Inferior parietal cortex (tissue), 1 donor: Measurements from ENCODE around the gene ENO4.
A peak's percentile ranks its signal among the peaks of the same experiment; 100 is the strongest.

ENCODE experiments used
- DNase-seq: peaks from one replicate; pipeline ENCODE4 v3.0.0-alpha.2; 2016; ENCODE audit errors: extremely low spot score

The ENO4 gene

GRCh38 chr10:116866987-116867595, 17.8 kb downstream of the ENO4 start:
- no peak for DNase-seq

DNA sequence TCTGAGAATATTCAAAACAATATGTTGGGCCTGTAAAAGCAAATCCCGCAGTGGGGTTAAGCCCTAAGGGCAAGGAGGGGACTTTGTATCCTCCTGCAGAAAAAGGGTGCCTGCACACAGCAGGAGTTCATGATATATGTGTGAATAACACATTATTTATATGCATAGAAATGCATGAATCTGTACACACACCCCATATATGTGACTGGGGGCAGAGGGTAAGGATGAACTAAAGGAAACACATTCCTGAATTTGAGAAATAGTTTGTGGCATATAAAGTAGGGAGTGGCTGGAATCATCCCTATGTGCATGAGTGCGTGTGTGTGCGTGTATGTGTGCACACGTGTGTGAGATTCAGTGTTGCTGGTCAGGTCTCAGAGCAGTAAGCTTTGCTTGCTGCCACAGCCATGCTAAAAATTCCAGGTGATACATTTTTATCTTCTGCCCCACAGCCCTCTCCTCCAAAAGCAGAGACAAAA, 18.9 kb downstream of the ENO4 start:
- no peak for DNase-seq

- no peak for DNase-seq
These were observed 19.4 kb downstream of the ENO4 start for GRCh38 chr10:116868722-116869121.

- DNase-seq = no peak
These were observed 21.6 kb downstream of the ENO4 start for GRCh38 chr10:116870949-116871348.

DNA sequence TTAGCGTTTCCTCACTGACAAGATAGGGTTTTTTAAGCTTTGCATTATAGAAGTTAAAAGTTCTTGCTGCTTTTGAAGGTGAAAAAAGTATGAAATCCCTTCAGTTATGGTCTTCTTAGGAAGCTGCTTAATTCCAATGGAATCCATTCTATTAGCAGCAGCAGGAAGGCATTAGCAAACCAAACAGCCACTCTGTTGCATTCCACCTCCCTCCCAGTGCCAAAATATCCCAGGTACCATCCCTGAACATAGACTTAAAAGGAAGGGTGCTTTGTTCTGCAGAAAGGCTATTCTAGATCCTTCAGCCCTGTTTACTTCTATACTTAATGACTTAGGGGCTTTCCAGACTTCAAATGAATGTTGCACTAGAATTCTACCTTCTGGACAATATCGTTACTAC, 23.8 kb downstream of the ENO4 start:
- no peak for DNase-seq

DNA sequence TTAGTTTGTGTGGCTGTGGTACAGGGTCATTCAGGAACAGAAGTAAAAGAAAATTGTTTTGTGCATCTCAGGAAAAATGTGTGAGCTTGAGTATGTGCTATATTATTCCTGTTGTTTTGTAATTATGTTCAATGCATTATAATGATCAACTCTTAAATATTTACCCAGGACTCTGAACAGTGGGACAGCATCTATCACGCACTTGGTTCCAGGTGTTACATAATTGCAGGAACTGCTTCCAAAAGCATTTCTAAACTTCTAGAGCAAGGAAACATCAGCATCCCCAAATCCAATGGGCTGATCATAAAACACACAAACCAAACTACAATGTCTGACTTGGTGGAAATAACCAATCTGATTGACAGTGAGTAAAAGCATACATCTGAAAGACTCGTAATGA, 26.6 kb downstream of the ENO4 start:
- DNase-seq = no peak

GRCh38 chr10:116877391-116877790, 28.1 kb downstream of the ENO4 start:
- no peak for DNase-seq

GRCh38 chr10:116878123-116878522, 28.8 kb downstream of the ENO4 start:
- DNase-seq = no peak

DNA sequence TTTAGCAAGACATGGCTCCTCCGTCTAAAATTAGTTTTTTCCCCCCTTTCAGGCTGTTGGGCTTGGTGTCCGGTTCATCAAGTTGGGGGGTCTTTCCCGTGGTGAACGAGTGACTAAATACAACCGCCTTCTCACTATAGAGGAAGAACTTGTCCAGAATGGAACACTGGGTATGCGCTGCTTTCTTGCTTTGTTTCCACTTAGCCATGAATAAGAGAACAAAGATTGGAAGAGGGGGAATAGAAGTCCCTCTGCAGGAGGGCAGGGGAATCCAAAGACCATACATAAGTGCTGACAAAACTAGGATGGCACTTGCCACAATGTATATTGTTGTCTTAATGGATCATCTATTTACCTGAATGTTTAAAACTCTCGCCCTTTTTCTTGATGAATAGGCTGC, 30.5 kb downstream of the ENO4 start:
- no peak for DNase-seq

DNA sequence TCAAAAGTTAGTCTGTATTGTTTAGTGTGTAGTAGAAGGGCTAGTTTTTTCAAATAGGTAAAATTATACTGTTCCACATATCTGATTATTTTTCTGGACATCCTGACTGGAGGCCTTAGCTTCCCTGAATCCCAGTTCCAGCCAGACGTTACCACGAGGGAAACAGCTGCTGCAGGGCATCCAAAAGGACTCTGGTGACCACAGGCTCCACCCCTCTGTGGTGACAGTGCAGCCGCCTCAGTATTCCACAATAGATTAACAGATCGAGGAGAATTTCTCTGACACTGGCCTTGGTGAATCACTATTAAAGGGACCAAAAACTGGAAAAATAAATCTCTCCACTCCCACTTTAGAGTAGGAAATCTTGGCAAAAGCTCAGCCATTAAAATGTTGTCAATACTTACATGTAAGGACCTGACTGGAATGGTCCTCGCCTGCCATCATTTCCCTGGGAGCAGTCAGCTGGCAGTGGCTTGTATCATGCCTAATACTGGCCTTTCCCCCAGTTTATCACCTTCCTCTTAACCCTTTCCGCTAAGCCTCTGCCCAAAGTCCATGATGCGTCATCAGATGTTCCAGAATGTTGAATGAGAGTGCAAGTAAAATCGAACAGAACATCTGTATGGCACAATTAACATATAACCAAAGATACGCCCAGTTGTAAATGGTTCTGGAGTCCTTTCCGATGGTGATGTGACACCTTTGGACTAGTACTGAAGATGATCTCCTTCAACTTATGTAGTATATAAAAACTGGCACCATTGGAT, 31.6 kb downstream of the ENO4 start:
- no peak for DNase-seq

- DNase-seq = no peak
These were observed 33.3 kb downstream of the ENO4 start for GRCh38 chr10:116882639-116883038.

DNA sequence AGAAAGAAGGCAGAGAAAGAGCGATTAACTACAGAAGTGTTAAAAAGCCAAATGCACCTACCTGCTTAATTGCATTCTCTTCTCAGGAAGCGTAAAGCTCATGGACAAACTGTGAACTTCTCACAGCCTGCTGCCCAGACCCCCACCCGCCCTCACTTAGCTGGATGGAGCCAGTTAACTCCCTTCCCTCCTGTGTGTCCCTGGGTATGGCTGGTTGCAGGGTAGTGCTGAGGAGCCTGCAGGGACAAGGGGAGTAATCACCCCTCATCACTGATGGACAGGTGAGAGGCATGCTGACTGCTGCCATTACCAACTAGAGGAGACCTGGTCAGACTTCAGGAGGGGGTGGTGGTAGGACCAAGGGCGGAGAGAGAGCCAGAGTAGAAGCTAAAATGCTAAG, 37.5 kb downstream of the ENO4 start:
- DNase-seq = no peak

DNA sequence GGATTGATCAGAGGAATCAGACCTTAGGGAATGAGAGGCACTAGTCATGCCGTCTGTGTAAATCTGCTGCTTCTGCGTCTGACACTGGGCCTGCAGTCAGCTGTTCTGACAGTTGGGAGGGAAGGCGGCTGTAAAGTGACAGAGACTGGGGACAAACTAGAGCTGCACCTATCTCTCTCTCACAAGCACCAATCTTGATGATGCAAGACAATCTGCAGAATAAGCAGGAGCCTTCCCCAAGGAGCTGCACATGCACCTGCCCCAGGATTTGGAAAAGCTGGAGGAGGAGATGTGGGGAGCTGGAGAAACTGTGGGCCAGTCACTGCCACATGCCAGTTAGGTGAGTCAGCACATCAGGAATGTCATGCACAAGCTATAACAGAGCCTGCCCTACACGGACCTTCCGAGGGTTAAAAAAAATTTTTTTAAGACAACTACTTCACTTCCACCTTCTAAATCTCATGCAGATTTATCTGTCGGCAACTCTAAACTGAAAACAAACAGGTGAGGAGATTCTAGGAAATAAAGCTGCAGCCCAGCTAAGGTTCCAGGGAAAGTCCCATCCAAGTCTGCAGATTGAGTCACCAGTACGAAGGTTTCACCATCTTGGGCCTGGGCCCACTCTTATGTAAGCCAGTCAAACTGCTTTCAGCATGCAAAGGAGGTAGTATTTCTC, 39.2 kb downstream of the ENO4 start:
- DNase-seq = no peak

DNA sequence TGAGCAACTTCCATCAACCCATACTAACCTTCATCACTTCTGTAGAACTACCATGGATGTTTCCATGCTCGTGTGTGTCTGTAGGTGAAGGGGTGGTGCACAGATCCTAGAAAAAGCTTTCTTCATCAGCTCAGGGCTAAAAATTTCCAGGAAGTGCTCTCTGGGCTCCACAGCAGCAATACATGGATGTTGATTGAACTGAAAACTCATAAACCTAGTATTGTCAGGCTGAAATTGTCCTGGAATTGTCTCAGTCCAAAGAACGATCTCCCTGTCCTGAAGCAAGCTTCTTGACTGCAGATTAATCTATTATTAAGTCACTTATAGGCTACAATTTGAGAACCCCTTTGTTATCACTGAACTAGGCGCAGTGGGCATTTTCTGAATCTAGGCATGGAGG, 39.8 kb downstream of the ENO4 start:
- no peak for DNase-seq

DNA sequence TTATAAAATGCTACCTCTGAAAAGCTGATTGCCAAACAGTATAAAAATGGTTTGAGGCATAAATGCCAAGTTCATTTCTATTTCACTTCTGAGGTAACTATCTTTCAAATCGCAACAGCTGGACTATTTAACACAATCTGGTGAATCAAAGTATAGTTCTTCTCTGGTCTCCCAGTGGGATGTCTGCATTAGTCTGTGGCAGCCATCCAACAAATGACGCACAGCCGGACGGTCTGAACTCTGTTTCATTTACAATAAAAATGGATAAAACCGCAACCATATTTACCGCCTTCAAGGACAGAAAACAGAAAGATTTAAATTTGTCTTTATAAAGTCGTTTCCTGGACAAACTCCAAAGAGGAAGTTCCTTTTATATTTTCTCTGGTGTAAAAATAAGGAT, 41.9 kb downstream of the ENO4 start:
- peak; percentile 59 for DNase-seq

DNA sequence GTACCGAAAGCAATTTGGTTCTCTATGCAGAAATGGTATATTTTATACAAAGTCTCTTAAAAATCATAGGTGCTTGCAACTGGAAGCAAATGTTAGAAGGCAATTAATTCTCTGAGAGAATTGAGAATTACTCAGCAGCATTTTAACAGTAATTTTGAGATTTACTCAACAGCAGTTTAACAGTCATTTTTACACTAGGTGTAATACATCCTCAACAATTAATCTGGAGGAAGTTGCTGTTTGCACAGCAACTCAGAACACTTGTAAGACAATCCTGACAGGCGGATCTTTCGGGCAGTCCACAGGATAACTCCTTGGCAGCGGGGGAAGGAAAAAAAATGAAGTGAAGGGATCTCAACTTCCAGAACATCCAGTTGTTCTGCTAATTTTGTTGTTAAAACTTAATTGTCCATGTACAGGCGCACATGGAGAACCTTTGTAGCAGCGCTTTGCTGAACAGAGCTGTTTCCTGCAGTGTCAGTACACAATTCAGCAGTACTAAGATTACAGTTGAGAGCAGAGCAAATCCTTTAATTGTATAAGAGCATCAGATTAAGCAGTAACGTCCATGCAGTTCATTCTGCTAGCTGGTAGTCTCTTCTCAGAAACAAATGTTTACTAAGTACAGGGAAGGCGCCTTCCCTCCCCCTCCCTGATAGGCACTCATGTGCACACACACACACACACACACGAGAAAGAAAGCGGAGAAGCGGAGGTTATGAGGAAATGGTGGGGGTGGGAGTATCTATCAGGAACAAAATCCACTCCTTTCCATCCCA, 43.8 kb downstream of the ENO4 start:
- DNase-seq = no peak

GRCh38 chr10:116893686-116894037, 44.4 kb downstream of the ENO4 start:
- DNase-seq = no peak

- no peak for DNase-seq
These were observed 50.3 kb downstream of the ENO4 start for GRCh38 chr10:116899626-116900025.

DNA sequence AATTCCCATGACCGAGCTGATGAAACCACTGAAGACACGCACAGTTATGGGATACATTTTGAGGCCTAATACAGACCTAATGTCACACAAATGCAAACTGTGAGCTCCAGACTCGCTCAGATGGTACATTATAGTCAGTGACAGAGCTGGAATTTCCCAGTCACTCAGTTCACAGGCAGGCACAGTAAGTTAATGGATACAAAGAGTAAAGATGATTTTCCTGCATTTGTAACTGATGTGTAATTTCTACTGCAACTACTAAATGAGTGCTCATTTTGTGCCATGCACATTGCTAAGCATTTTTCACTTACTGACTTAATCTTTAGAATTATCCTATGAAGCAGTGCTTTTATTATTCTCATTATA, 56.5 kb downstream of the ENO4 start:
- DNase-seq = no peak

GRCh38 chr10:116907245-116907987, 58.1 kb downstream of the ENO4 start:
- no peak for DNase-seq

GRCh38 chr10:116909307-116909706, 60.0 kb downstream of the ENO4 start:
- no peak for DNase-seq

DNA sequence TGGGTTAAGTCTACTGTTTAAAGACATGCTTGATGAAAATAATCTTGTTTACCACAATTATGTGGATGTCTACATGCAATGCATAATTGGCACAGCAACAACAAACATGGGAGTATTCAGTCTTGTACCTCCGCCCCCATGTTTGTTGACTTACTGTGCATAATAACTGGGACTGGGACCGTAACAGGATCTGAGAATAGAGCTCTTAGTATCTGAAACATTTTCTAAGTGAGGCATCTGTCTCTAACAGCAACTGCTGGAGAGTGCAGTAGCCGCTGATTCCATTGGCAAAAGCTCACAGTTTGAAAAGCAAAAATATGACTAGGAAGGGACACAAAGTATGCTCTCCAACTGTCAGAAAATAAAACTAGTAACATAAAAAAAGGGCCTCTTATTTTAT, 61.6 kb downstream of the ENO4 start:
- no peak for DNase-seq
